Testis (tissue), 3 donors: ENCODE results near the gene C11orf65. TPM values are rescaled to one million over a fixed set of nuclear protein-coding genes. Genes with fewer than 3 reads are reported as not detected.
A peak's percentile ranks its signal among the peaks of the same experiment; 100 is the strongest.

Experiments used
- DNase-seq: peaks from one replicate; pipeline ENCODE4 v3.0.0-alpha.2; 2019
- H3K27ac ChIP-seq, 2 donors: fragments of 200-600 bp; sonication (generic); one replicate each; pipeline ENCODE4 v1.5.1; 2019
- H3K27me3 ChIP-seq: fragments of 200-600 bp; sonication (generic); one replicate; pipeline ENCODE4 v1.5.1; 2019
- H3K36me3 ChIP-seq: fragments of 200-600 bp; sonication (generic); one replicate; pipeline ENCODE4 v1.5.1; 2017; ENCODE audit warnings: low read depth; ENCODE audit errors: missing control alignments
- H3K4me1 ChIP-seq: fragments of 200-600 bp; sonication (generic); one replicate; pipeline ENCODE4 v1.5.1; 2019
- H3K4me3 ChIP-seq, 2 donors: fragments of 200-600 bp; sonication (generic); one replicate each; pipeline ENCODE4 v1.5.1; 2017 to 2019
- H3K9me3 ChIP-seq: fragments of 200-600 bp; sonication (generic); one replicate; pipeline ENCODE4 v1.5.1; 2017
- CTCF ChIP-seq, 3 experiments: fragments of 450-650 bp in 2 of 3; fragments of 200-600 bp in 1 of 3; sonication (generic) in 1 of 3; IDR thresholded peaks; one replicate each; pipeline ENCODE4 v1.5.1; 2016 to 2019; ENCODE audit warnings: antibody characterized with exemption in 3 of 3, mild to moderate bottlenecking in 2 of 3, moderate library complexity in 1 of 3
- POLR2A ChIP-seq: fragments of 450-650 bp; IDR thresholded peaks from one replicate; pipeline ENCODE4 v1.6.1; 2017; ENCODE audit warnings: antibody characterized with exemption, mild to moderate bottlenecking, moderate library complexity
- WGBS, 2 donors: methylation state at CpG; one replicate each; pipeline ENCODE4 v1.1.5; 2018; 5-methylcytosine and 5-hydroxymethylcytosine counted together
- intact Hi-C: fragments of 100-400 bp; cut with DNase I; formaldehyde crosslinking; loops from one replicate; pipeline ENCODE4 v1.15.1; 2023; ENCODE audit warnings: low total_unique reads
- polyA plus RNA-seq: library from polyadenylated mRNA; stranded (reverse); fragments of 350-450 nt; fragmentation: Illumina TruSeq; extraction: RNeasy Lipid Tissue Mini Kit (QIAGEN cat#74804); gene quantifications from one replicate; pipeline ENCODE4 v1.2.3, GENCODE V29; 2014; ENCODE audit warnings: low read depth, low replicate concordance; ENCODE audit not compliant: insufficient read depth
- total RNA-seq, 2 donors: library from RNA; depleted of rRNA; stranded (reverse); fragments of >200 nt; gene quantifications; one replicate each; pipeline ENCODE4 v1.2.3, GENCODE V29; 2016

The C11orf65 gene
- total and polyA plus RNA-seq, 3 donors from 2014 or later: 22.1 to 69.7 (median 48.9) TPM

GRCh38 chr11:108508653-108509593, 41.6 kb upstream of the C11orf65 start:
- Histone ChIP-seq H3K27me3 (no peaks in the 10 kb centered on the region), H3K4me1 (peaks cover 3% of the 10 kb centered on the region), H3K9me3 (no peaks in the 10 kb centered on the region), H3K27ac (no peak overlapping the region), H3K36me3 (no peaks in the 10 kb centered on the region), H3K4me3 (no peak overlapping the region)
- intact Hi-C loops: loop anchor here (10.0 kb wide), 1 partner anchor 146 kb away; no protein-coding TSS in a partner anchor
- 46 to 54% methylated on average over 3 of the region's 3 CpGs for WGBS, 2 donors
- TF ChIP-seq POLR2A (no peak), CTCF (IDR thresholded peaks at IDR 0.05) (no peak)
- peak; percentile 19 for DNase-seq

DNA sequence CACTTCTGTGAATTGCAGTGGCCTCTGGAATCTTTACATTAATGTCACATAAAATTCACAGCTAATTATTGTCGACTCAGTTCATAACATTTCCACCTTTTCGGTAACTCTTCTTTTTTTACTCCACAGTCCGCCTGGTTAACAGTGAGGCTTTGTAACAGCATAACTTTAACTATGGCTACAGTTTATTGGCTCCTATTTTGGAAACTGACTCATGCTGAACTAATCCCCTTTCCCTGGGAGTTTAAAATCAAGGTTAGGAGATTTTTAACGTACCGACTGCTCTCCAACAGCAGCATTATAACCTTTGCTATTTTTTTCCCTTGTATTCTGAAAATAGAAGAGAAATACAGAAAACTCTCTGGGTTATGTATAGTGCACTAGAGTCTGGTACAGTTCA, 34.1 kb upstream of the C11orf65 start:
- no peak for DNase-seq
- Histone ChIP-seq H3K36me3 (no peaks in the 10 kb centered on the region), H3K27me3 (no peaks in the 10 kb centered on the region), H3K4me3 (no peak overlapping the region), H3K9me3 (no peaks in the 10 kb centered on the region), H3K4me1 (no peaks in the 10 kb centered on the region), H3K27ac (no peak overlapping the region)
- no peak for TF ChIP-seq POLR2A
- no peak for TF ChIP-seq CTCF (IDR thresholded peaks at IDR 0.05)
- 84 to 87% methylated on average over 5 of the region's 5 CpGs for WGBS, 2 donors
- intact Hi-C loops: loop anchor here (10.0 kb wide), 1 partner anchor 153 kb away; no protein-coding TSS in a partner anchor

DNA sequence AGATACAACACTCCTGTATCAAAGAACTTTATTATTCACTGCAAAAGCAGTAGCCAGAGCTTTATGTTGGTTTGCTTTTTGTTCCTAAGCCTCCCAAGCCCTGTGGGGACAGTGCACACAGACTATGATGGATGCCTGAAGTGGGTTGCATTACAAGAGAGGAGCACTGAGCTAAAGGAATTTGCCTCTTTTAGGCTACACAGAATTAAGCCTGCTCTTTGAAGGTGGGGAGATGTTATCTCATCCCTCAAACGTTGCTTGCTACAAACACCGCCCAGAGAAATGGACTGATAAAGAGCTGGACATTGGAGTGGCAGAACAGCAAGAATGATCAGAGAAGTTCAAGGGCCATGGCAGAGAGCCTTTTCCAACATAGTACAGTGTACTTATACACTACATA, 33.4 kb upstream of the C11orf65 start:
- Histone ChIP-seq H3K9me3 (no peaks in the 10 kb centered on the region), H3K27ac (no peak overlapping the region), H3K4me1 (no peaks in the 10 kb centered on the region), H3K27me3 (no peaks in the 10 kb centered on the region), H3K4me3 (no peak overlapping the region), H3K36me3 (no peaks in the 10 kb centered on the region)
- intact Hi-C loops: loop anchor here (10.0 kb wide), 1 partner anchor 154 kb away; no protein-coding TSS in a partner anchor
- no peak for DNase-seq
- WGBS, 2 donors: 51 to 53% methylated on average over 2 of the region's 2 CpGs
- no peak for TF ChIP-seq CTCF (IDR thresholded peaks at IDR 0.05)
- no peak for TF ChIP-seq POLR2A

DNA sequence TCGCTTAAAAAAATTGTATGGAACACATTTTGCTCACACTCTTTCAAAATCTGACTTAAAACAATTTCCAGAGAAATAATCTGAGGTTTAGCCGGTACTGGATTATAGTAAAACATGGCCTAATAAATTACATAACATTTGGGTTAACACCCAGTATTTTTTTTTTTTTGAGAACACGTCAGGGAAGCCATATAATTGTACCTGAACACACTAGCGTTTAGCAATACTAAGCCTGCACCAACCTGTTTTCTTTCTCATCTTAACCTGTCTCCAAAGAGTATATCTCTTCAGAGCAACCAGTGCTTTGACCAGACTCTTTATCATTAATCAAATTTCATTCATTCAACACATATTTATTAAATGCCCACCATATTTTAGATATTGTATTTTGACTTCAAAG, 32.8 kb upstream of the C11orf65 start:
- no peaks in the 10 kb centered on the region for H3K36me3 ChIP-seq
- H3K27me3 ChIP-seq: no peaks in the 10 kb centered on the region
- H3K27ac ChIP-seq: no peak overlapping the region
- no peak overlapping the region for H3K4me3 ChIP-seq
- intact Hi-C loops: loop anchor here (10.0 kb wide), 1 partner anchor 155 kb away; no protein-coding TSS in a partner anchor
- no peaks in the 10 kb centered on the region for H3K4me1 ChIP-seq
- 83 to 87% methylated on average over 4 of the region's 4 CpGs for WGBS, 2 donors
- no peaks in the 10 kb centered on the region for H3K9me3 ChIP-seq
- DNase-seq: no peak
- TF ChIP-seq CTCF (IDR thresholded peaks at IDR 0.05) (no peak), POLR2A (no peak)
